H9 (cell line): ENCODE data around the gene MAST4. TPM values are rescaled to one million over a fixed set of nuclear protein-coding genes. Genes with fewer than 3 reads are reported as not detected.
A peak's percentile ranks its signal among the peaks of the same experiment; 100 is the strongest.

Experiments used
- DNase-seq: peaks from one replicate; pipeline ENCODE4 v3.0.0-alpha.2; 2017
- H2AFZ ChIP-seq: one replicate; pipeline ENCODE4 v1.6.1; 2013; ENCODE audit warnings: mild to moderate bottlenecking, low read length, control low read depth, moderate library complexity
- H2AK5ac ChIP-seq: 2 replicates; pipeline ENCODE4 v1.6.1; 2013; ENCODE audit warnings: low read length, control low read depth, mixed read lengths; ENCODE audit not compliant: insufficient read length
- H2BK120ac ChIP-seq: one replicate; pipeline ENCODE4 v1.6.1; 2013; ENCODE audit warnings: low read depth, mild to moderate bottlenecking, low read length, control low read depth, inconsistent platforms; ENCODE audit not compliant: poor library complexity, severe bottlenecking
- H2BK12ac ChIP-seq: 2 replicates; pipeline ENCODE4 v1.6.1; 2013; ENCODE audit warnings: low read length, control low read depth, mixed read lengths, low read depth; ENCODE audit not compliant: insufficient read length
- H2BK15ac ChIP-seq: 2 replicates; pipeline ENCODE4 v1.6.1; 2013; ENCODE audit warnings: low read depth, low read length, control low read depth
- H2BK20ac ChIP-seq: one replicate; pipeline ENCODE4 v1.6.1; 2013; ENCODE audit warnings: low read depth, mild to moderate bottlenecking, low read length, control low read depth, inconsistent platforms; ENCODE audit not compliant: poor library complexity, severe bottlenecking
- H2BK5ac ChIP-seq: 2 replicates; pipeline ENCODE4 v1.6.1; 2013; ENCODE audit warnings: low read length, control low read depth, mixed read lengths; ENCODE audit not compliant: insufficient read length
- H3K14ac ChIP-seq: 2 replicates; pipeline ENCODE4 v1.6.1; 2013; ENCODE audit warnings: low read length, control low read depth; ENCODE audit not compliant: insufficient read depth
- H3K18ac ChIP-seq: 2 replicates; pipeline ENCODE4 v1.6.1; 2013; ENCODE audit warnings: low read depth, mild to moderate bottlenecking, mixed read lengths, low read length, control low read depth; ENCODE audit not compliant: insufficient read length
- H3K23ac ChIP-seq: 2 replicates; pipeline ENCODE4 v1.6.1; 2013; ENCODE audit warnings: low read length, control low read depth, mixed read lengths, low read depth; ENCODE audit not compliant: insufficient read length
- H3K23me2 ChIP-seq: 2 replicates; pipeline ENCODE4 v1.6.1; 2013; ENCODE audit warnings: low read depth, mild to moderate bottlenecking, mixed read lengths, low read length, control low read depth; ENCODE audit not compliant: insufficient read length, poor library complexity, severe bottlenecking
- H3K27ac ChIP-seq: 2 replicates; pipeline ENCODE4 v1.5.1; 2013; ENCODE audit warnings: low read length, control low read depth, mixed read lengths, low read depth; ENCODE audit not compliant: insufficient read length
- H3K27me3 ChIP-seq: 2 replicates; pipeline ENCODE4 v1.6.1; 2013; ENCODE audit warnings: low read length, control low read depth, inconsistent platforms; ENCODE audit not compliant: insufficient read depth
- H3K4ac ChIP-seq: 2 replicates; pipeline ENCODE4 v1.6.1; 2013; ENCODE audit warnings: low read depth, mild to moderate bottlenecking, control low read depth, inconsistent platforms, low read length, moderate library complexity
- H3K4me1 ChIP-seq: 2 replicates; pipeline ENCODE4 v1.6.1; 2013; ENCODE audit warnings: low read length, control low read depth, inconsistent platforms; ENCODE audit not compliant: insufficient read depth
- H3K4me2 ChIP-seq: 2 replicates; pipeline ENCODE4 v1.6.1; 2013; ENCODE audit warnings: low read length, control low read depth, mixed read lengths; ENCODE audit not compliant: insufficient read length, insufficient read depth
- H3K56ac ChIP-seq: 2 replicates; pipeline ENCODE4 v1.6.1; 2013; ENCODE audit warnings: low read depth, mild to moderate bottlenecking, mixed read lengths, low read length, control low read depth; ENCODE audit not compliant: insufficient read length
- H3K79me1 ChIP-seq: 2 replicates; pipeline ENCODE4 v1.6.1; 2013; ENCODE audit warnings: low read depth, mild to moderate bottlenecking, moderate library complexity, low read length, control low read depth, inconsistent platforms; ENCODE audit not compliant: insufficient read depth, poor library complexity, severe bottlenecking
- H3K79me2 ChIP-seq: 2 replicates; pipeline ENCODE4 v1.6.1; 2013; ENCODE audit warnings: low read length, control low read depth, inconsistent platforms; ENCODE audit not compliant: insufficient read depth
- H3K9ac ChIP-seq: 2 replicates; pipeline ENCODE4 v1.6.1; 2013; ENCODE audit warnings: low read length, control low read depth, mixed read lengths; ENCODE audit not compliant: insufficient read length; ENCODE audit errors: extremely low read depth
- H3K9me3 ChIP-seq: one replicate; pipeline ENCODE4 v1.6.1; 2013; ENCODE audit warnings: low read depth, low read length, inconsistent platforms; ENCODE audit not compliant: control insufficient read depth
- H3T11ph ChIP-seq: one replicate; pipeline ENCODE4 v1.6.1; 2013; ENCODE audit warnings: mild to moderate bottlenecking, low read length, control low read depth, inconsistent platforms
- H4K20me1 ChIP-seq: one replicate; pipeline ENCODE4 v1.6.1; 2013; ENCODE audit not compliant: control insufficient read depth, insufficient read length, insufficient read depth
- H4K5ac ChIP-seq: 2 replicates; pipeline ENCODE4 v1.6.1; 2013; ENCODE audit warnings: low read depth, mild to moderate bottlenecking, mixed read lengths, low read length, control low read depth; ENCODE audit not compliant: insufficient read length
- H4K8ac ChIP-seq: replicated peaks from 2 replicates; pipeline ENCODE4 v1.6.1; 2013; ENCODE audit warnings: low read length, control low read depth, mixed read lengths, low read depth; ENCODE audit not compliant: insufficient read length
- H4K91ac ChIP-seq: 2 replicates; pipeline ENCODE4 v1.6.1; 2013; ENCODE audit warnings: low read depth, mild to moderate bottlenecking, moderate library complexity, mixed read lengths, low read length, control low read depth; ENCODE audit not compliant: insufficient read length
- H3K27ac Mint-ChIP-seq, 3 experiments: 2 replicates in 2 of 3; 3 replicates in 1 of 3; pipeline ENCODE4 v1.8.0; 2020 to 2021; ENCODE audit warnings: mixed read lengths in 3 of 3, mild to moderate bottlenecking in 1 of 3, moderate library complexity in 1 of 3
- H3K27me3 Mint-ChIP-seq: 2 replicates; pipeline ENCODE4 v1.8.0; 2021; ENCODE audit warnings: low read depth, mild to moderate bottlenecking, moderate library complexity, mixed read lengths
- H3K36me3 Mint-ChIP-seq, 3 experiments: 2 replicates in 2 of 3; 3 replicates in 1 of 3; pipeline ENCODE4 v1.8.0; 2020 to 2021; ENCODE audit warnings: low read depth in 3 of 3, mixed read lengths in 3 of 3; ENCODE audit not compliant: insufficient read depth in 1 of 3
- H3K4me1 Mint-ChIP-seq, 2 experiments: 2 replicates each; pipeline ENCODE4 v1.8.0; 2020; ENCODE audit warnings: mixed read lengths in 2 of 2
- H3K4me3 Mint-ChIP-seq, 2 experiments: 2 replicates in 1 of 2; 3 replicates in 1 of 2; pipeline ENCODE4 v1.8.0; 2020 to 2021; ENCODE audit warnings: mild to moderate bottlenecking in 2 of 2, mixed read lengths in 2 of 2, moderate library complexity in 1 of 2
- H3K9me3 Mint-ChIP-seq, 2 experiments: 2 replicates in 1 of 2; 3 replicates in 1 of 2; pipeline ENCODE4 v1.8.0; 2020; ENCODE audit warnings: mild to moderate bottlenecking in 2 of 2, mixed read lengths in 2 of 2, moderate library complexity in 1 of 2
- WGBS: extraction: QIAGEN DNeasy Blood & Tissue Kit; methylation state at CpG from one replicate; pipeline ENCODE4 v1.1.7; 2013; ENCODE audit warnings: missing lambda C conversion rate, low lambda C conversion rate, mixed read lengths; ENCODE audit not compliant: insufficient read length; ENCODE audit errors: extremely low coverage; 5-methylcytosine and 5-hydroxymethylcytosine counted together
- total RNA-seq: library from RNA; stranded (reverse); gene quantifications from 2 replicates; pipeline ENCODE4 v1.2.1, GENCODE V29; 2021
- TF ChIP-seq, protein P1 (sequence below): fragments of 200-600 bp; sonication (generic); conservative IDR thresholded peaks from 3 replicates; pipeline ENCODE4 v1.8.0; 2021; ENCODE audit warnings: antibody characterized with exemption, mild to moderate bottlenecking

MAST4 gene
- total RNA-seq, 1 experiment from 2014 or later, result 3.7 TPM

DNA sequence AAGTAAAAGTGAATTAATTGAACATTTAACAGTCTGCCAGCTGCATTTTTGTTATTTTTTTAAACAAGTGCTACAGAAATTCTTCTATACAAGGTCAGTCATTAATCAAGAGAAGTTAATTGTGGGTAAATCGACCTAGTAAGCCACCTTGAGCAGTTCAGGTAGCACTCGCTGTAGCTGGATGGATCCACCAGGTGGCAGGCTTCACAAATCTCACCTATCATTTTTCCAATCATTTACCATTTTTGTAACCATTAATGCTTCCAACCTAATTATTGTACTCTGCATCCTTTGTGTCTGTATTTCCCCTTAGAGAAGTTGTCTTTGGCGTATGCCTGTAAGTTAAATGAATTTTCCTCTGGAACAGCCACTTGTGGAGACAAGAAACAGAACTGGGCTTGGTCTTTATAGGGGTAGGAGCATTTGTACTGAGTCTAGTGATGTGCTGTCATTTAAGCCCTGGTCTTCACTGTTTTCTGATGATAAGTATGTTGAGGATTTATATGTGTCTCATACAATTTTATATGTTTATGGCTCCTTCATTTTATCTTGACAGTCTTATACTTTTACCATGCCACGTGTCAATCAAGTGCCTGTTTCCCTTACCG lies 560.9 kb downstream of the MAST4 start:
- no peaks in the 10 kb centered on the region for H3K27me3 Mint-ChIP-seq
- Histone ChIP-seq H2AFZ (no peak overlapping the region), H2BK12ac (no peak overlapping the region), H3K9me3 (no peaks in the 10 kb centered on the region), H3K56ac (no peak overlapping the region), H3K27ac (no peak overlapping the region), H2AK5ac (no peak overlapping the region), H4K8ac (no peak overlapping the region), H2BK20ac (no peak overlapping the region), H3K23me2 (no peaks in the 10 kb centered on the region), H2BK15ac (no peak overlapping the region), H2BK5ac (no peak overlapping the region), H4K20me1 (no peaks in the 10 kb centered on the region), H3K14ac (no peak overlapping the region), H3K18ac (no peak overlapping the region), H3T11ph (no peak overlapping the region), H3K4ac (no peak overlapping the region), H3K23ac (no peak overlapping the region), H3K9ac (no peak overlapping the region), H3K4me2 (no peak overlapping the region), H4K5ac (no peak overlapping the region), H3K79me1 (no peaks in the 10 kb centered on the region), H3K4me1 (no peaks in the 10 kb centered on the region), H4K91ac (no peak overlapping the region), H2BK120ac (no peak overlapping the region), H3K79me2 (no peaks in the 10 kb centered on the region), H3K27me3 (no peaks in the 10 kb centered on the region)
- H3K36me3 Mint-ChIP-seq, result no peaks in the 10 kb centered on the region
- H3K27ac Mint-ChIP-seq, result no peak overlapping the region
- no CpG with 5 or more reads among the region's 5 CpGs for WGBS
- DNase-seq, result peak; percentile 40
- TF ChIP-seq, protein P1, sequence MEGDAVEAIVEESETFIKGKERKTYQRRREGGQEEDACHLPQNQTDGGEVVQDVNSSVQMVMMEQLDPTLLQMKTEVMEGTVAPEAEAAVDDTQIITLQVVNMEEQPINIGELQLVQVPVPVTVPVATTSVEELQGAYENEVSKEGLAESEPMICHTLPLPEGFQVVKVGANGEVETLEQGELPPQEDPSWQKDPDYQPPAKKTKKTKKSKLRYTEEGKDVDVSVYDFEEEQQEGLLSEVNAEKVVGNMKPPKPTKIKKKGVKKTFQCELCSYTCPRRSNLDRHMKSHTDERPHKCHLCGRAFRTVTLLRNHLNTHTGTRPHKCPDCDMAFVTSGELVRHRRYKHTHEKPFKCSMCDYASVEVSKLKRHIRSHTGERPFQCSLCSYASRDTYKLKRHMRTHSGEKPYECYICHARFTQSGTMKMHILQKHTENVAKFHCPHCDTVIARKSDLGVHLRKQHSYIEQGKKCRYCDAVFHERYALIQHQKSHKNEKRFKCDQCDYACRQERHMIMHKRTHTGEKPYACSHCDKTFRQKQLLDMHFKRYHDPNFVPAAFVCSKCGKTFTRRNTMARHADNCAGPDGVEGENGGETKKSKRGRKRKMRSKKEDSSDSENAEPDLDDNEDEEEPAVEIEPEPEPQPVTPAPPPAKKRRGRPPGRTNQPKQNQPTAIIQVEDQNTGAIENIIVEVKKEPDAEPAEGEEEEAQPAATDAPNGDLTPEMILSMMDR, result peak; percentile 91
- H3K9me3 Mint-ChIP-seq, result no peaks in the 10 kb centered on the region
- no peak overlapping the region for H3K4me3 Mint-ChIP-seq
- peaks cover 2 to 15% of the 10 kb centered on the region in 2 experiments for H3K4me1 Mint-ChIP-seq
